Stimulated activated CD8-positive, alpha-beta memory T cell treated with anti-CD3 and anti-CD28 coated beads, Interleukin-15, amount 100 ng/mL, for 24 hours (primary cell): ENCODE results near the gene ATP2A2.
"Not testable (repeated sequence)": the region's sequence is repeated elsewhere in the genome, so short reads cannot be mapped to it uniquely, and the experiment has no call there.

Experiments
- DNase-seq: peaks from one replicate; pipeline ENCODE4 v3.0.0-alpha.2; 2020; ENCODE audit warnings: low read depth

Gene ATP2A2

GRCh38 chr12:110369992-110370391 is 88.9 kb downstream of the ATP2A2 start:
- DNase-seq: no peak

GRCh38 chr12:110370732-110371231 is 89.7 kb downstream of the ATP2A2 start:
- DNase-seq: no peak

GRCh38 chr12:110371408-110372055 is 90.5 kb downstream of the ATP2A2 start:
- DNase-seq: no peak

GRCh38 chr12:110372056-110372425 is 91.0 kb downstream of the ATP2A2 start:
- no peak for DNase-seq

- DNase-seq: no peak
Measured at GRCh38 chr12:110373025-110373424, 92.0 kb downstream of the ATP2A2 start.

GRCh38 chr12:110373425-110373824 is 92.4 kb downstream of the ATP2A2 start:
- no peak for DNase-seq

- DNase-seq: no peak
Measured at GRCh38 chr12:110373962-110374611, 93.0 kb downstream of the ATP2A2 start.

GRCh38 chr12:110378131-110378790 is 97.2 kb downstream of the ATP2A2 start:
- DNase-seq: not testable (repeated sequence)

GRCh38 chr12:110379197-110379596 is 98.2 kb downstream of the ATP2A2 start:
- no peak for DNase-seq

- no peak for DNase-seq
Measured at GRCh38 chr12:110379631-110380030, 98.6 kb downstream of the ATP2A2 start.

GRCh38 chr12:110382683-110383082 is 101.6 kb downstream of the ATP2A2 start:
- no peak for DNase-seq
